Breast epithelium (tissue), 4 donors: ENCODE data around the gene TIAM2. TPM values are rescaled to one million over a fixed set of nuclear protein-coding genes. Genes with fewer than 3 reads are reported as not detected.

Experiments
- DNase-seq, 2 donors: peaks; one replicate each; pipeline ENCODE4 v3.0.0-alpha.2; 2019; ENCODE audit warnings: low spot score in 2 of 2
- H3K27ac ChIP-seq, 2 donors: fragments of 200-600 bp; sonication (generic) in 1 of 2; one replicate each; pipeline ENCODE4 v1.5.1; 2016 to 2019; ENCODE audit warnings: mild to moderate bottlenecking in 1 of 2
- H3K27me3 ChIP-seq, 2 donors: fragments of 200-600 bp; sonication (generic) in 1 of 2; one replicate each; pipeline versions ENCODE4 v1.5.1 to v1.6.0; 2017 to 2019; ENCODE audit warnings: control low read depth in 1 of 2, mild to moderate bottlenecking in 1 of 2
- H3K36me3 ChIP-seq: fragments of 200-600 bp; one replicate; pipeline ENCODE4 v1.5.1; 2019
- H3K4me1 ChIP-seq, 2 donors: fragments of 200-600 bp; sonication (generic); one replicate each; pipeline ENCODE4 v1.5.1; 2016 to 2019; ENCODE audit warnings: control low read depth in 1 of 2
- H3K4me3 ChIP-seq, 3 donors: fragments of 200-600 bp; sonication (generic); 1 replicate in 2 of 3; 2 replicates in 1 of 3; pipeline ENCODE4 v1.5.1; 2016 to 2019; ENCODE audit warnings: mild to moderate bottlenecking in 3 of 3, moderate library complexity in 2 of 3
- H3K9me3 ChIP-seq, 2 donors: fragments of 200-600 bp; sonication (generic) in 1 of 2; one replicate each; pipeline ENCODE4 v1.5.1; 2016 to 2019; ENCODE audit warnings: control low read depth in 1 of 2
- CTCF ChIP-seq, 3 donors: fragments of 450-650 bp; IDR thresholded peaks; one replicate each; pipeline ENCODE4 v1.5.1; 2016 to 2017; ENCODE audit warnings: antibody characterized with exemption in 3 of 3, mild to moderate bottlenecking in 3 of 3, moderate library complexity in 3 of 3
- POLR2A ChIP-seq: fragments of 450-650 bp; IDR thresholded peaks from one replicate; pipeline ENCODE4 v1.6.1; 2016; ENCODE audit warnings: antibody characterized with exemption, mild to moderate bottlenecking, moderate library complexity
- POLR2AphosphoS5 ChIP-seq, 3 donors: sonication (generic); formaldehyde crosslinking; IDR thresholded peaks; one replicate each; pipeline ENCODE4 v1.6.1; 2017; ENCODE audit warnings: antibody characterized with exemption in 3 of 3
- intact Hi-C: fragments of 100-400 bp; cut with DNase I; formaldehyde crosslinking; loops from one replicate; pipeline ENCODE4 v1.15.1; 2023; ENCODE audit warnings: low total_unique reads
- total RNA-seq, 3 donors: library from RNA; depleted of rRNA; stranded (reverse); fragments of >200 nt; gene quantifications; one replicate each; pipeline ENCODE4 v1.1.0, GENCODE V29; 2016

The TIAM2 gene
- total RNA-seq, 3 donors from 2014 or later, result 5.8 to 32.3 (median 12.8) TPM

GRCh38 chr6:155147958-155148663 lies 153.0 kb downstream of the TIAM2 start:
- Histone ChIP-seq H3K9me3 (no peaks in the 10 kb centered on the region), H3K27ac (no peak overlapping the region), H3K27me3 (no peaks in the 10 kb centered on the region), H3K4me1 (no peaks in the 10 kb centered on the region), H3K4me3 (no peak overlapping the region), H3K36me3 (no peaks in the 10 kb centered on the region)
- TF ChIP-seq POLR2AphosphoS5 (IDR thresholded peaks at IDR 0.05) (no peak), POLR2A (no peak), CTCF (IDR thresholded peaks at IDR 0.05) (no peak)
- intact Hi-C loops, result no loop called here
- no peak for DNase-seq

- Histone ChIP-seq H3K9me3 (no peaks in the 10 kb centered on the region), H3K4me3 (no peak overlapping the region), H3K36me3 (no peaks in the 10 kb centered on the region), H3K4me1 (no peaks in the 10 kb centered on the region), H3K27me3 (no peaks in the 10 kb centered on the region), H3K27ac (no peak overlapping the region)
- intact Hi-C loops, result loop anchor here (10.0 kb wide), 1 partner anchor 196 kb away; no protein-coding TSS in a partner anchor
- no peak for TF ChIP-seq POLR2A
- no peak for TF ChIP-seq CTCF (IDR thresholded peaks at IDR 0.05)
- TF ChIP-seq POLR2AphosphoS5 (IDR thresholded peaks at IDR 0.05), result no peak
- no peak for DNase-seq
Measured at GRCh38 chr6:155150967-155151671, 156.0 kb downstream of the TIAM2 start.

- DNase-seq, result no peak
- H3K4me1 ChIP-seq, result no peaks in the 10 kb centered on the region
- no peaks in the 10 kb centered on the region for H3K9me3 ChIP-seq
- intact Hi-C loops, result loop anchor here (10.0 kb wide), 1 partner anchor 198 kb away; no protein-coding TSS in a partner anchor
- TF ChIP-seq POLR2A (no peak), POLR2AphosphoS5 (IDR thresholded peaks at IDR 0.05) (no peak), CTCF (IDR thresholded peaks at IDR 0.05) (no peak)
- H3K36me3 ChIP-seq, result no peaks in the 10 kb centered on the region
- H3K27ac ChIP-seq, result no peak overlapping the region
- H3K27me3 ChIP-seq, result no peaks in the 10 kb centered on the region
- no peak overlapping the region for H3K4me3 ChIP-seq
Measured at GRCh38 chr6:155152211-155153076, 157.3 kb downstream of the TIAM2 start.

- H3K4me1 ChIP-seq, result no peaks in the 10 kb centered on the region
- no peaks in the 10 kb centered on the region for H3K36me3 ChIP-seq
- no peak for DNase-seq
- peak overlapping the region in 1 of 3 donors; percentile 5 for H3K4me3 ChIP-seq
- H3K27ac ChIP-seq, result peak overlapping the region in 1 of 2 donors; percentile 69
- no peaks in the 10 kb centered on the region for H3K9me3 ChIP-seq
- intact Hi-C loops, result loop anchor here (2.0 to 10.0 kb wide), 2 partner anchors 31 to 199 kb away; no protein-coding TSS in a partner anchor
- TF ChIP-seq POLR2A (no peak), POLR2AphosphoS5 (IDR thresholded peaks at IDR 0.05) (no peak), CTCF (IDR thresholded peaks at IDR 0.05) (no peak)
- no peaks in the 10 kb centered on the region for H3K27me3 ChIP-seq
Measured at GRCh38 chr6:155154158-155154830, 159.2 kb downstream of the TIAM2 start.
